Measurements from ENCODE around the gene CEACAM6. TPM values are rescaled to one million over a fixed set of nuclear protein-coding genes. Genes with fewer than 3 reads are reported as not detected.

CEACAM6 gene
- total and polyA plus RNA-seq, 2 experiments from 2014 or later, result not detected

GRCh38 chr19:41784312-41784711 lies 29.0 kb downstream of the CEACAM6 start:
- Mint-ChIP-seq H3K27me3 (ENCODE audit: insufficient read depth, low read depth, poor library complexity) (peaks cover 18% of the 10 kb centered on the region), H3K9me3 (no peaks in the 10 kb centered on the region)
- H4K20me1 ChIP-seq (replicated peaks; ENCODE audit: insufficient read depth), result no peaks in the 10 kb centered on the region

GRCh38 chr19:41784743-41785142 lies 29.4 kb downstream of the CEACAM6 start:
- Mint-ChIP-seq H3K4me3 (no peak overlapping the region), H3K9me3 (no peaks in the 10 kb centered on the region), H3K4me1 (peaks cover 12% of the 10 kb centered on the region), H3K36me3 (ENCODE audit: low read depth) (no peaks in the 10 kb centered on the region), H3K27ac (no peak overlapping the region), H3K27me3 (ENCODE audit: insufficient read depth, low read depth, poor library complexity) (peaks cover 18% of the 10 kb centered on the region)
- Histone ChIP-seq H3F3A (replicated peaks; ENCODE audit: low read depth) (no peaks in the 10 kb centered on the region), H3K79me2 (replicated peaks; ENCODE audit: insufficient read depth) (no peaks in the 10 kb centered on the region), H3K4me3 (no peak overlapping the region), H3K9me2 (ENCODE audit: insufficient read depth) (no peaks in the 10 kb centered on the region), H2AFZ (peak overlapping the region; percentile 0; the same call in 1 of the 2 replicates), H3K4me2 (no peak overlapping the region), H3K36me3 (ENCODE audit: insufficient read depth) (no peaks in the 10 kb centered on the region), H3K4me1 (ENCODE audit: insufficient read depth) (no peaks in the 10 kb centered on the region), H3K27ac (ENCODE audit: low read depth) (no peak overlapping the region), H4K20me1 (replicated peaks; ENCODE audit: insufficient read depth) (no peaks in the 10 kb centered on the region), H3K27me3 (ENCODE audit: insufficient read depth) (peaks cover 18% of the 10 kb centered on the region; the same call in 1 of the 2 replicates)
- DNase-seq (ENCODE audit: low spot score) (no peak), ATAC-seq (no peak)
- TF ChIP-seq CREB1 (CRISPR knock-in tag; IDR thresholded peaks at IDR 0.05; ENCODE audit: low read depth), result no peak
- no peak for TF ChIP-seq ZNF462 (CRISPR knock-in tag; IDR thresholded peaks at IDR 0.05)
- no peak for TF ChIP-seq ETS1 (IDR thresholded peaks at IDR 0.05)
- no peak for TF ChIP-seq ZNF114 (CRISPR knock-in tag; IDR thresholded peaks at IDR 0.05)
- TF ChIP-seq POLR2AphosphoS5 (IDR thresholded peaks at IDR 0.05; ENCODE audit: low read depth), result no peak
- TF ChIP-seq STAT1 (IDR thresholded peaks at IDR 0.05; ENCODE audit: unreplicated experiment), result no peak

More at GRCh38 chr19:41784312-41784711, 29.0 kb downstream of the CEACAM6 start:
- no peaks in the 10 kb centered on the region for H3K36me3 Mint-ChIP-seq (ENCODE audit: low read depth)
- no peaks in the 10 kb centered on the region for H3K9me2 ChIP-seq (ENCODE audit: insufficient read depth)
- H3F3A ChIP-seq (replicated peaks; ENCODE audit: low read depth), result no peaks in the 10 kb centered on the region
- H2AFZ ChIP-seq, result no peak overlapping the region
- peaks cover 18% of the 10 kb centered on the region; the same call in 1 of the 2 replicates for H3K27me3 ChIP-seq (ENCODE audit: insufficient read depth)
- H3K4me3 Mint-ChIP-seq, result no peak overlapping the region
- H3K27ac ChIP-seq (ENCODE audit: low read depth), result no peak overlapping the region
- no peaks in the 10 kb centered on the region for H3K36me3 ChIP-seq (ENCODE audit: insufficient read depth)
- H3K79me2 ChIP-seq (replicated peaks; ENCODE audit: insufficient read depth), result no peaks in the 10 kb centered on the region
- no peak for TF ChIP-seq EZH2 (IDR thresholded peaks at IDR 0.05; ENCODE audit: low read depth, unreplicated experiment)
- no peak for TF ChIP-seq EZH2phosphoT487 (IDR thresholded peaks at IDR 0.05; ENCODE audit: unreplicated experiment)
- no peak for TF ChIP-seq REST (IDR thresholded peaks at IDR 0.05; ENCODE audit: unreplicated experiment)
- no peak overlapping the region for H3K4me3 ChIP-seq
- DNase-seq (ENCODE audit: low spot score) (no peak), ATAC-seq (no peak)
- no peaks in the 10 kb centered on the region for H3K4me1 ChIP-seq (ENCODE audit: insufficient read depth)
- no peak overlapping the region for H3K27ac Mint-ChIP-seq
- peaks cover 12% of the 10 kb centered on the region for H3K4me1 Mint-ChIP-seq
- no peak overlapping the region for H3K4me2 ChIP-seq

All from GM23338 (cell line).